Measurements from ENCODE around the gene ANKS1A. TPM values are rescaled to one million over a fixed set of nuclear protein-coding genes. Genes with fewer than 3 reads are reported as not detected.

Gene ANKS1A
- total RNA-seq, 1 experiment from 2014 or later = 14.4 TPM

- DNase-seq (ENCODE audit: low read depth, low spot score) = no peak
- no peak for ATAC-seq
- Histone ChIP-seq H3K4me3 (ENCODE audit: low read depth in 2 of 2, low read length in 2 of 2) (no peak overlapping the region), H3K27ac (ENCODE audit: low read length) (no peak overlapping the region), H3K9me3 (ENCODE audit: control insufficient read depth, insufficient read depth, low read depth, low read length) (no peaks in the 10 kb centered on the region), H3K27me3 (ENCODE audit: control insufficient read depth, insufficient read depth, low read length) (no peaks in the 10 kb centered on the region), H3K4me1 (ENCODE audit: control insufficient read depth, insufficient read depth, low read length) (no peaks in the 10 kb centered on the region), H3K36me3 (ENCODE audit: control insufficient read depth, insufficient read depth, low read length) (no peaks in the 10 kb centered on the region)
- intact Hi-C loops (cut with micrococcal nuclease; ENCODE audit: unreplicated experiment) = no loop called here
- in situ Hi-C loops (cut with HindIII; ENCODE audit: low pct_unique_long_range_greater_than_20kb, low sequenced_read_pairs) = no loop called here
- no TSS peak for BruUV-seq (replicated peaks)
- CTCF ChIA-PET = no interaction called here
- POLR2A ChIA-PET = no interaction called here
- TF ChIP-seq CTCF (IDR thresholded peaks at IDR 0.05) (no peak), REST (IDR thresholded peaks at IDR 0.05; ENCODE audit: insufficient read depth in 1 of 2, low read depth in 2 of 2, low read length in 1 of 2) (no peak), POLR2AphosphoS5 (IDR thresholded peaks at IDR 0.05; ENCODE audit: low read depth, low read length) (no peak), SIN3A (IDR thresholded peaks at IDR 0.05; ENCODE audit: borderline replicate concordance, insufficient read depth, low read depth, low read length) (no peak), TCF7L2 (IDR thresholded peaks at IDR 0.05; ENCODE audit: low read depth, low read length) (no peak)
These were observed 56.3 kb downstream of the ANKS1A start for GRCh38 chr6:34945317-34945716.

GRCh38 chr6:34947561-34947960 lies 58.5 kb downstream of the ANKS1A start:
- no TSS peak for BruUV-seq (replicated peaks)
- H3K9me3 ChIP-seq (ENCODE audit: control insufficient read depth, insufficient read depth, low read depth, low read length) = no peaks in the 10 kb centered on the region
- H3K27me3 ChIP-seq (ENCODE audit: control insufficient read depth, insufficient read depth, low read length) = no peaks in the 10 kb centered on the region
- ChIA-PET POLR2A (interaction anchor here (0.5 kb wide), 1 partner anchor 48 kb away, joined by 3 read pairs; no protein-coding TSS in a partner anchor), CTCF (interaction anchor here (0.6 kb wide), 1 partner anchor 9 kb away, joined by 5 read pairs; no protein-coding TSS in a partner anchor)
- no peak overlapping the region for H3K27ac ChIP-seq (ENCODE audit: low read length)
- TF ChIP-seq POLR2AphosphoS5 (IDR thresholded peaks at IDR 0.05; ENCODE audit: low read depth, low read length) = no peak
- TF ChIP-seq SIN3A (IDR thresholded peaks at IDR 0.05; ENCODE audit: borderline replicate concordance, insufficient read depth, low read depth, low read length) = no peak
- no peak for TF ChIP-seq CTCF (IDR thresholded peaks at IDR 0.05)
- TF ChIP-seq TCF7L2 (IDR thresholded peaks at IDR 0.05; ENCODE audit: low read depth, low read length) = no peak
- TF ChIP-seq REST (IDR thresholded peaks at IDR 0.05; ENCODE audit: insufficient read depth in 1 of 2, low read depth in 2 of 2, low read length in 1 of 2) = no peak
- no peak overlapping the region for H3K4me3 ChIP-seq (ENCODE audit: low read depth in 2 of 2, low read length in 2 of 2)
- intact Hi-C loops (cut with micrococcal nuclease; ENCODE audit: unreplicated experiment) (no loop called here), in situ Hi-C loops (cut with HindIII; ENCODE audit: low pct_unique_long_range_greater_than_20kb, low sequenced_read_pairs) (no loop called here)
- ATAC-seq (no peak), DNase-seq (ENCODE audit: low read depth, low spot score) (no peak)
- H3K36me3 ChIP-seq (ENCODE audit: control insufficient read depth, insufficient read depth, low read length) = no peaks in the 10 kb centered on the region
- peaks cover 2% of the 10 kb centered on the region; the same call in 1 of the 2 replicates for H3K4me1 ChIP-seq (ENCODE audit: control insufficient read depth, insufficient read depth, low read length)
